Nucleus accumbens (tissue), 56 donors: ENCODE results near the gene ADAMTS6.

Experiments used
- DNase-seq, 56 donors: peaks; one replicate each; lab custom pipeline; 2025; lab: John Stamatoyannopoulos, UW

The ADAMTS6 gene

DNA sequence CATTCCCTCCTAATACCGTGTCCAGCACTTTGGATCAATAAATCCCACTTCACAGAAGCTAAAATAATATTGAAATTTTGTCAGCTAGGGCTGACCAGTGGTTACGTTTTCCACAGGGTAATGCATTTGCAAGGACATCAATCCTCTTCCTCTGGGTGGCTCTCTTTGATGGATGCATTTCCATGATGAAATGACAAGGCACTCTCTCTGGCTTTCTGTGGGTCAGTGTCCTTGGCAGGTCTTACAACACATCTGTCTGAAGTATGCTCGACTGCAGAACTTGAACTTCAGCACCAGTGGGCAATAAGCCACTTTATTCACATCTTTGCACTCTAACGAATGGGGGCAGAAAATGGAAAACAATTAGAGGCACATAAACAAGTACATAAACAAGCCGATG is 330.1 kb downstream of the ADAMTS6 start:
- DNase-seq = no peak

DNA sequence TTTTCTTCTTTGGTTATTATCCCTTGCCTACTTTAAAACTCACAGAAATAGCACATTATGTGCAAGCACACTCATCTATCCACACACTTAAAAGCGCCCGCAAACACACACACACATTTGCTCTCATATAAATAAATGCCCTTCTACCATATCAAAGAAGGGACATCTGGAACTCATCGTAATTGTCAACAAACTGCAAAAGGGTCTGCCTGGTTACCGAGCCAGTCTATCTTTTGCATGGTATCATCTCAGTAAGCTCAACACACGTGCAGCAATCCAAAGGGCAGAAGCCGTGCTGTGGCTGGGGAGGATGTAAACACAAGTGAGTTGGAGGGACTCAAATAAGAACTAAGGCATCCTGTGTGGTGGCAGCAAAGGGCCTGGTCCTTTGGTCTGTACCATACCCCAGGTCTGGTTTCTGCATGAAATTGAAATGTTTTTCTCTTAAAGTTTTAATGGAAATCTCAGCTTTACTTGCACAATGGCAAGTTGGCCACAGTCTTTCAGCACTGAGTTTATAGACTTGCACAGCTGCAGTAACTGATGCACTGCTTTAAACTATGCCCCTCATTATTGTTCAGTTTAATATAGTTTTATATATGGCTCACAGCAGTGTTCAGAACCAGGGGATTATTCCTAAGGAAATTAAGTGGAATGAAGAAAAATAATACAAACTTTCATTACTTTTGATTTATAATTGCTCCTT is 331.0 kb downstream of the ADAMTS6 start:
- DNase-seq = no peak

DNA sequence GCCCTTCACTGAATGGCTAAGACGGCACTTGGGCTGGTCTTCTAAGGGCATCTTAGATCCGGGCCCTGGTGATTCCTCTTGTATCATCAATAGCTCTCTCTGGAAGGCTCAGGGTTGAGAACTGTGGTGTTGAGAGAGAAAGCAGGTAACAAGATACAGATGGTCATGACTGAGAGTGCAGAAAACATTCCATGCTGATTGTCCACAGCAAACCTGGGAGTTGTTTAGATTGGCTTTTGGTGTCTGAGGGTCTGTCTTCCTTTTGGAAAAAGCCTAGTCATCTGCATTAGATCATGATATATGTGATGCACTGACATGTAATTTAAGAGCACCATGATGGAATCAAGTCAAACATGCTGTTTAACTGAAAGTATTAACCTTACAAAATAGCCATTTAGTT is 331.9 kb downstream of the ADAMTS6 start:
- DNase-seq = no peak

DNA sequence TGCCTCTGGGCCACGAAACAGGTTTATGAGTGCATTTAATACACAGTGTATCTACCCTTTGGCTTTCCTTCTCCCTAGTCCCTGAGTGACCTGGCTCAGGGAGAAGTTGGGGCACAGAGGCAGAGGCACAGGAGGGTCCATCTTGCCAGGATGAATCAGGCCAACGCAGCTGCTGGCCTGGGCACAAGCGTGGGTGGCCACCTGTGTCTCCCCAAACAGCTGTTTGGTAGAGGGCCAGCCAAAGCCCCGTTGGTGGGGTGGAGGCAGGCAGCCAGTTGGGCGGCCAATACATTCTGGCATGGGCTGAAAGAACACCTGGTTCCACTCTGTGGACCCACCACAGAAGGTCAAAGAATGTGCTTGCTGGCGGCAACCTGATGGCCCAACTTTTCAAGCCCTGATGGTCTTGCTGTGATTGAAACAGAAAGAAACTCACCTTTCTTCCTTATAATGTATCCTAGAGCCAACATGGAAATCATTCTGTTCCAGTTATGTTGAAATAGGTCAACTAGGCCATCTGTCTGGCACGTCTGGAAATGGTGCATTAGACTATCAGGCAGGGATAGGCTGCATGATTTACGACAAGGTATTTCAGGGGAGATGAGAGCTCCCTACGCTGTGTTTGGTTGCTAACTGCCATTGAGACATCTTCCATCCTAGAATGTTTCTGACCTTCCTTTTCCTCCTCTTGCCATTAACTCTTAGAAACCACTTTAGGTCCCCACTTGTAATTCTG is 337.4 kb downstream of the ADAMTS6 start:
- DNase-seq = no peak

DNA sequence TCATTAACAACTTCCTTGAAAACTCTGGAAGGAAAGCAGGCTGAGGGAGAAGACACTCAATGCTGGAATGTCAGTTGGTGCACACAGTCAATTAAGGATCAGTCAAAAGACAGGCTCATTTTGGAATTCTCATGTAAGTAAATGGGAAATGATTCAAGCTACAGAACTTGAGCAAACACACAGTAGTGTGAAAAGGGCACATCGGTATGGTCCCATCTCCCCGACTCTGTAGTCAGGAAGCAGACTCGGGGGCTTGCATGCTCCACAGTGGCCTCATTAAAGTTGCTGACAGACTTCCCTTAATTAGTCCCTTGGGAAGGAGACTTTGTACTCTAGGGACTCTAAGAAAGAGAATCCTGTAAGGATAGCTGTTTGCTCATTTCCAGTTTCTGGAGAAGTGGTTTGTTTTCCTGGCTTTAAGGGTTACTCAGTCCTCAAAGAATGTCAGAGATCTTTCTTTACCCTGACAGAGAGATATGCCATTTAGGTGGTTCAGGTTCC is 339.2 kb downstream of the ADAMTS6 start:
- no peak for DNase-seq

DNA sequence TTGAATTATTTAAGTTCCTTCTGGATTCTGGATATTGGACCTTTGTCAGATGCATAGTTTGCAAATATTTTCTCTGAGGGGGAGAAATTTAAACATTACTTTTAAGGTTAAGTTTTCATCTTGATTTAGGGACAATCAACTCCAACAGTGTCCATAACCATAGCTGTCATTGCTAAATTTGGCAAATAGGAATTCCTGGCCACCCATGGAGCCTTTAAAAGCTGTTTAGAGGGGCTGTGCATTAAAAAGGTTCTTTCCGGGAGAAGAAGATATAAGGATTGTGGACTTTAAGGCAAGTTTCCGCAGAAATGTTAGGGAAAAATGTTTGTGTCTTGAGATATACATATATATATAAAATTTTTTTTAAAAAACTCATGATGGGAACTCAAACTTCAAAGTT is 339.7 kb downstream of the ADAMTS6 start:
- DNase-seq = no peak

DNA sequence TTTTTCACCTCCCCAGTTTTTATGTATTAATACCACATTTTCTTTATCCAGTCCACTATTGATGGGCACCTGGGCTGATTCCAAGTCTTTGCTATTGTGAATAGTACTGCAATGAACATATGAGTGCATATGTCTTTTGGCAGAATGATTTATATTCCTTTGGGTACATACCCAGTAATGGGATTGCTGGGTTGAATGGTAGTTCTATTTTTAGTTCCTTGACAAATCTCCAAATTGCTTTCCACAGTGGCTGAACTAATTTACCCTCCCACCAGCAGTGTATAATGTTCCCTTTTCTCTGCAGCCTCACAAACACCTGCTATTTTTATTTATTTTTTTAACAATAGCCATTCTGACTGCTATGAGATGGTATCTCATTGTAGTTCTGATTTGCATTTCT is 340.2 kb downstream of the ADAMTS6 start:
- no peak for DNase-seq

DNA sequence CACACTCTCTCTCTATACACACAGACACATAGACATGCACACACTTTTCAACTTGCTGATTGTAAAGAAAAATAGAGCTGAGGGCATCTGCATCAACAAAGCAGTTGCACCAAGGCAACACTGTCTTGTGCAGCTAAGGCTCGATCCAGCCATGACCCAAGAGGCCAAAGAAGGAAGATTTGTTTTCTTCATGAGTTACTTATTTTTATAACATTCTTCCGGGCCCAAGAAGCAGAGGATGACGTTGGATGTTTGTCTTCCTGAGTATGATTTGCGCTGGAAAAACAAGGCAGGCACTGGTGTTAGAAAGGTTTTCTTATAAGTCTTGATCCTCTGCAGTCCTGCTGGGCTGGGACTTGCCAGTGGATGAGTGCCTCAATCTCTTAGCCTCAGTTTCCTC is 344.1 kb downstream of the ADAMTS6 start:
- no peak for DNase-seq

DNA sequence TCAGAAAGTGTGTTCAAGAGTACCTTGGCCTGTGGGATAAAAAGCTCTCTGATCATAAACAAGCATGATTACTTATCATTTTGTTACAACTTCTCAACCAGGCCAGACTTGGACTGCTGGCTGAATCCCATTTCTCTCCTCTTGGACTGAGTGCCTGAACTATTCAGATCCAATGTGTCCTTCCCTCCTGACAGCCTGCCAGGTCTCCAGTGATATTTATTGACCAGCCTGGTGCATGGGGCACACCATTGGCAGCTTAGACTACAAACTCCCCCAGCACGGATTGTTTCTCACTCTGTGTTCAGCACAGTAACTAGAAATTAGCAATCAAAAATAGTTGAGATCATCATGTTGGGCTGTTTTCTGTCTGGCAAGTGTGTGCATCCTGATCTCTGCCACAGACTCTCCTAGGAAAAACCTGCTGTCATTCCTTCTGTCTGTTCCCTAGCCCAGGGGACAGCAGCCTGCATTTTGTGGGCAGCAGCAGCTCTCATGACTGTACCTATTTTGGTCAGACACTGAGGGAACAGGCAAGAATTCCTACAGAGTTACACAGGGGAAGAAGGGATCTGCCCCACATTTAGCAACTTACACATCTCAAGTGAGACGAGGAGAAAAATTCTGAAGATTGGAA is 348.1 kb downstream of the ADAMTS6 start:
- DNase-seq = peak in 4 of 56 donors; percentile 6 to 16 (median 8)

DNA sequence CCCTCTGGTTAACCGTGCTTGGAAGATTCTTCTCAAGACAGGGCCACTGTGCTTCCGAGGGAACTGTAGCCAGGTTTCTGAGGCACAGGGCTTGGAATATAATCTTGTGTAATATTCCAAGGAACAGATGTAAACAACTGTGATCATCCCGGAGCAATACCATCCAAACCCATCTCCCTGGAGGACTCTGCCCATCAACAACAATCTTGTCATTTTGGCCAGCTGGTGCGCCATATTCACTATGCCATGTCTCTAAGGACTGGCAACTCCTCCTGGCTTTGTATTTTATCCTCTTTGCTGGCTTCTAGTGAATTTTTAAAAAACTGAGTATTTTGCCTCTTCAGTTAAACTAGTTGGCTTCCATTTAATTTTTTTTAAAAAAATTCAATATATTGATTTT is 349.3 kb downstream of the ADAMTS6 start:
- no peak for DNase-seq

DNA sequence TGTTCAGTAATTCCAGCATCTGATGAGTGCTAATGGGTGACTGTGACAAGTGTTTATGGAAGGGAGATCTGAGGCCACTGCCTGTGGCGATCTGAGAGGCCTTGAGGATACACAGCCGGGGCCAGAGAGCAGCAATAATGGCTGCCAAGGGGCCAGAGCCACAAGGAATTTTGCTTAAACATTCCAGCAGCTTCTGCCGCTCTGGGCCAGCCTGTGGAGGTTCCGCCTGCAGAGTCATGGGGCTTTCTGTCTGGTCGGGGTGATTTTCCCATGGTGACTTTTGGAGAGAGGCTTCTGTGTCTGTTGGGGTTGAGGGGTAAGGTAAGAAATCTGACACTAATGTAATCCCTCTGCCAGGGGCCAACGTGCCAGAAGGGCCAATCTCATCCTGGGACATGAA is 353.5 kb downstream of the ADAMTS6 start:
- DNase-seq = no peak

DNA sequence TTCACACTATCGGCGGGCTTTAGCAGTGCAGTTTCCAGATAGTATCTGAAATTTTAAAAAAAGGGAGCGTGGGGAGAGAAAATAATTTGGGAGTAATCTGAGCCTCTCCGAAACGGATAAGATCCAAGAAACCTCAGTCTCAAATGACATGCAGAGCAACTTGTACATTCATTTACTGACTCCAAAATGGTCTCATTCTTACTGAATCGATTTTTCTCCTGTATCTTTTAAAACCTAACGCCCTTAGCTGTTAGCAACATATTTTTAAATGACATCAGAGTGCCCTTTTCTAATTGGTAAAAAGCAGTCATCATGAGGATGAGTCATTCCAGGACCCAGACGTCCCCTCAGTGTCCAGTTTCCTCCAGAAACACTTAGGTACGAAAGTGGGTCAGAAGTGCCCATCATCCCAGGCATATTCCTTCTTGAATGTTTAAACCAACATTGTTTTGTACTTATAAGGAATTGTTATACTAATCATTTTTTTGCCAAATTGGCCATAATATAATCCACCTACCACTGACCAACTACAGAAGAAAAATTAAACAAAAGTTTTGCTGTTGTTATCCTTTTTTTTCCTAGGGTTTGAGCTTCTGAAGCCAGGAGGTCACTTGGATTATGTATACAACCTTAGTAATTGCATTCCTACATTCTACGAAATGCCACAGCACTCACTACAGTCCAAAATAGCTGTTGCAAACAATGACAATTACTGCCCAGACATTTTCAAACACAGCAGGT is 354.4 kb downstream of the ADAMTS6 start:
- no peak for DNase-seq

DNA sequence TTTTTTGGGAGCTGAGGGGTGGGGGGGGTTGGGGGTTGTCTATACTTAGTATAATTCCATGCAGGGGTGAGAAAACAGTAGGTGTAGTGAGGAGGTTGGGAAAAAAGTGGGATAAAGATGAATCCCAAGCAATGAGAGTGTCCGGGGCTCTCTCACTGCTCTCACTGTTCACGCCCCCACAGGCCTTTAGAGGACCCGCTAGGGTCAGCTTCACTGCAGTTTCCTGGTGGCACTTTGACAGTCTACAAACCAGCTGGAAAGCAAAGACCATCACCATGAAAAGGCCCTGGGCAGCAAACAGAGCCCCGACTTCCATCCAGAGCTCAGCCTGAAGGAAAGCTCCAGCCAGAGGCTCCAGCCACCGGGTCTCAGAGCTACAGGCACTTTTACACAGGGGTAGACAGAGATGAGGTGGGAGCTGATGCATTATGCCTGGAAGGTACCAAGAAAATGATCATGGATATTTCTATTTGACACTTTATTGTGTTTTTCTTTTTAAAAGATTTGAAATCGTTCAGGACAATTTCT is 355.1 kb downstream of the ADAMTS6 start:
- DNase-seq = no peak

DNA sequence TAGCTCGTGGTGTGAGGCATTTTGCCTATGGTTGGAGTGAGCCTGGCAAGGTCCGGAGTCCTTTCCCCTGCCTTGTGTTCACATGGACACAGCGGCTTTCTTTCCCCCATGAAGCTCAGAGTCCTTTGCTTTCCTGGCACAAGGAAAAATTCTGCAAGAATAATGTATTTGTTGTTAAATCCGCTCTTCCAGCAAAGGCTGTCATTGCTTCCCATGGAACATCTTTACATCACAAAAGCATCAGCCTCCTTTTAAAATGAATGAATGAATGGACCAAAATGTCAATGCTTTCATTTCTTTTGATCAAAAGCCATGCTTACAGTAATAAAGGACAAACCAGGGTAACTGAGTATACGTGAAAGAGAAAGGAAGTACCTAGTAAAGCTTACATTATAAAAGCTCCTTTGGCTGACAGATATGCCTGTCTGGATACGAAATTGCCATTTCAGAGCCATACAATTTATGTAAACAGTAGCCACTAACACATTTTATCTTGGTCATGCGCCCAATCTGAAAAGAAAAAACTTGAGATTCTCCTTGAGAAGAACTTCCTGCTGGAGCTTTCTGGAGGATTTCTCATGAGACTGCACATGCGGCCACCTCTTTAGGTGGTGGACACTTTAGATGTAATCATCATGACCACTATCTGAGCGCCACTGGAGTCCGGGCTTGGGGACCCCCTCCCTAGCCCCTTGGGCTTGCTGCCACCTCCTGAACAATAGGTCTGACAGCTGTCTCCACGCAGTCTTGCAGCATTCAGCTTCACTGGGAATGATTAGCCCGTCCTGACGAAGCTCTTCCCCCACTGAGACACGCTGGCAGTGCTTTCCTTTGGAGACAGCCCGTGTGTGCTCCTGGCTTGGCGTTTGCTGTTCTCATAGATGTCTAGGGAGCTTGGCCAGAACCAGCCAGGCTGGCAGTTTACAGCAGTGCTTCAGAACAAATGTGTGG is 355.9 kb downstream of the ADAMTS6 start:
- peak in 9 of 56 donors; percentile 5 to 32 (median 11) for DNase-seq

DNA sequence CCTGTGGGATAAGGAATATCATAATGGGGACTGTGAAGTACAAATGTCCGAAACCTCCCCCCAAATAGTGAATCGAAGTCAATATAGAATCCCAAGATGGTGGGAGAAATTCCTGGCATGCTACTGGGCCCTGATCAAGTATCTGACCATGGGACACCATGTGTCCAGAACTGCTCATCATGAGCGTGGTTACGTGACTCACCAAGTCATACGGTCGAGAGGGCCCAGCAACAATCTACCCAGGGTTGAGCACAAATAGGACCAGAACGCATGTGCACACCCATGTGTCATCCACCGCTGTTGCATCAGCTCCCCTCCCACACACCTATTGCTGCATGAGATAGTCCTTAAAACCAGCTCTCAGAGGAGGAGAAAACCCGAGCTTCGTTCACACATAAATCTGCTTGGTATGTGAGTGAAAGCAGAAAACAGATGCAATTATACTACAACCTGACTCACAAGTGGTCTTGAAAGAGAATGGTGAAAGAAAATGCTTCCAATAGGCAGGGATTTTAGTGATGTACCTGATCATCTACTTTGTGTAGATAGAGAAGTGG is 359.8 kb downstream of the ADAMTS6 start:
- DNase-seq = no peak

DNA sequence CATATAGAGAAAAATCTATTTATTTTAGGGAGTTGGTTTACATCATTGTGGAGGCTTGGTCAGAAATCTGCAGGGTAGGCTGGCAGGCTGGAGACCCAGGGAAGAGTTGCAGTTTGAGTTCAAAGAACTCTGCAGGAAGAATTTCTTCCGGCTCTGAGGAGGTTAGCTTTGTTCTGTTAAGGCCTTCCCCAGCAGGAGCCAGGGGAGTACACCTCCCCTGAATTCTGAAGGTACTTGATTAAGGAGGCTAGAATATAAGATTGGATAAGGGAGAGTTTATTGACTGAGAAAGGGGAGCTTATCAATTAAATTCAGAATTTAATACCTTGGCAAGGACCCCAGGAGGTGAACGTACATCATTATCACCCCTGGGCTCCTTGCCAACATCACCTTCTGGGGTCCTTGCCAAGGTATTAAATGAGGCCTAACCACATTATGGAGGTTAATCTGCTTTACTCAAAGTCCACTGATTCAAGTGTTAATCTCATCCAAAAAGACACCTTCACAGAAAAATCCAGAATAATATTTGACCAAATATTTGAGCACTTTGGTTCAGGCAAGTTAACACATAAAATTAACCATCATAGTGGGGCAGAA is 361.3 kb downstream of the ADAMTS6 start:
- DNase-seq = no peak

DNA sequence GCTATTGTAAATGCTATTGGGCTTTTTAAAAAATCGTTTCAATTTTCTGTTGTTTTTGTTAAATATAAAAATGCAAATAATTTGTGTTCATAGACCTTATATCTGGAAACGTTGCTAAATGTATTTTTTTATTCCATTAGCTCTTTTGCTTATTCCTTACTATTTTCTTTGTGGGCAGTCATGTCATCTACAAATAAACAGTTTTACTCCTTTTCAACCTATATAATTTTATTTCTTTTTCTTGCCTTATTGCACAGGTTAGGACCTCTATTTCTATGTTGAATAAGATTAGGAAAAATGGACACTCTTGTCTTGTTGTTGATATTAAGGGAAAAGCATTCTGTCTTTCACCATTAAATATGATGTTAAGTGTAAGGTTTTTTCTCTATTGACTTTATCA is 364.2 kb downstream of the ADAMTS6 start:
- no peak for DNase-seq

DNA sequence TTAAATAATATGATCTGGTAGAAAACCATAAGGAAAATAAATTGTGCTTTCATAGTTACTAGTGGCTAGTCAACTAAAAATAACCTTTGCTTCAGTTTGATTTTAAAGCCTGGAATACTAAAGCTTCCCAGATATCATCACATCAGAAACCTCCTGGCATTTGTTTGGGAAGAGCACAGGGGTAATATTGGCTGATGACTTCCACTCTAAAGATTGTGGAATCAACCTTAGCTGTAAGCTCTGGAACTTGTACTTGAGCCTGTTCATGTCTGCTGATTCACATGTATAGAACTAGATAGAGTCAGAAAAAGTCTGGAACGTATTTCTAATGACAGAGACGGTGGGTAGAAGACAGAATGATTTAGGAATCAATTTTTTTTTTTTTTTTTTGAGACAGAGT is 367.9 kb downstream of the ADAMTS6 start:
- DNase-seq = no peak
